ENCODE data around the gene PBLD.

DNA sequence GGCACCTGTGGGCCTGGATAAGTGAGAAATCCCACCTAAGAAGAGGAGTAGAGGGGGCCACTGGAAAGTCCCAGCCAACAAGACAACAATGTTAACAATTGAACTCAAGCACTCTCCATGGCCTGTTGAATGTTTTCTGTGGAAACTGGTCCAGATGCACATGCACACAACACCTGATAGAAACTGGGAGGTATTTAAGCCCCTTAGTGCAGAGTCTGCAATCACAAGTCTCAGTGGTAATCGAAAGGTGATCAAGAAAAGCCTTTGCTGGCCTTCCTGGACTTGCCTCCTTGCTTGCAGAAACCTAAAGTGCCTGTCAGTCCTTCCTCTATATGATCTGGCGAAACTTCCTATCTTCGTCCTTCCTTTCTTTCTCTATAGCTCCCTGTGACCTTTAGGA is 31.4 kb downstream of the PBLD start:
- TF ChIP-seq, protein P1, sequence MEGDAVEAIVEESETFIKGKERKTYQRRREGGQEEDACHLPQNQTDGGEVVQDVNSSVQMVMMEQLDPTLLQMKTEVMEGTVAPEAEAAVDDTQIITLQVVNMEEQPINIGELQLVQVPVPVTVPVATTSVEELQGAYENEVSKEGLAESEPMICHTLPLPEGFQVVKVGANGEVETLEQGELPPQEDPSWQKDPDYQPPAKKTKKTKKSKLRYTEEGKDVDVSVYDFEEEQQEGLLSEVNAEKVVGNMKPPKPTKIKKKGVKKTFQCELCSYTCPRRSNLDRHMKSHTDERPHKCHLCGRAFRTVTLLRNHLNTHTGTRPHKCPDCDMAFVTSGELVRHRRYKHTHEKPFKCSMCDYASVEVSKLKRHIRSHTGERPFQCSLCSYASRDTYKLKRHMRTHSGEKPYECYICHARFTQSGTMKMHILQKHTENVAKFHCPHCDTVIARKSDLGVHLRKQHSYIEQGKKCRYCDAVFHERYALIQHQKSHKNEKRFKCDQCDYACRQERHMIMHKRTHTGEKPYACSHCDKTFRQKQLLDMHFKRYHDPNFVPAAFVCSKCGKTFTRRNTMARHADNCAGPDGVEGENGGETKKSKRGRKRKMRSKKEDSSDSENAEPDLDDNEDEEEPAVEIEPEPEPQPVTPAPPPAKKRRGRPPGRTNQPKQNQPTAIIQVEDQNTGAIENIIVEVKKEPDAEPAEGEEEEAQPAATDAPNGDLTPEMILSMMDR (IDR thresholded peaks at IDR 0.05) = no peak
- TF ChIP-seq POLR2A (IDR thresholded peaks at IDR 0.05) (no peak), POLR2AphosphoS5 (IDR thresholded peaks at IDR 0.05) (no peak)

Measured in gastroesophageal sphincter (tissue), 3 donors.